Measurements from ENCODE around the gene CDKN2B-AS1.
"Not testable (repeated sequence)": the region's sequence is repeated elsewhere in the genome, so short reads cannot be mapped to it uniquely, and the experiment has no call there.

CDKN2B-AS1 gene

DNA sequence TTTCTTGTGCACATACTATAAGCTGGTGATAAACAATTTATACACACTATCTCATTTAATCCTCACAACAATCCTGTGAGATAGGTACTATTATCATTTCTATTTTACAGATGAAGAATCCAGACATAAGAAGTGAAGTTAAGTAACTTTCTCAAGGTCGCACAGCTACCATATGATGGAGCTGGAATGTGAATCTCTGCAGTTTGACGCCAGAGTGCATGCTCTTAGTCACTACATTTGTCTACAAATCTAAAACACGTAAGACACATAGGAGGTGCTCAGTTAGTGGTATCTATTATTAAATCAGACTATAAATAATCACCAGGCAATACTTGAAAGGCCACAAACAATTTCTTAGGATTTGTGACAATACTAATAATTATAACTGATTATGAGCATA lies 59.5 kb downstream of the CDKN2B-AS1 start:
- no peak overlapping the region for H3K27ac ChIP-seq (ENCODE audit: low read depth in 2 of 2, low read length in 2 of 2)
- H3K36me3 ChIP-seq (ENCODE audit: control insufficient read depth in 2 of 2, insufficient read depth in 2 of 2, low read length in 2 of 2), result no peaks in the 10 kb centered on the region
- H3K9me3 ChIP-seq (ENCODE audit: control insufficient read depth in 2 of 2, low read length in 2 of 2), result no peaks in the 10 kb centered on the region

DNA sequence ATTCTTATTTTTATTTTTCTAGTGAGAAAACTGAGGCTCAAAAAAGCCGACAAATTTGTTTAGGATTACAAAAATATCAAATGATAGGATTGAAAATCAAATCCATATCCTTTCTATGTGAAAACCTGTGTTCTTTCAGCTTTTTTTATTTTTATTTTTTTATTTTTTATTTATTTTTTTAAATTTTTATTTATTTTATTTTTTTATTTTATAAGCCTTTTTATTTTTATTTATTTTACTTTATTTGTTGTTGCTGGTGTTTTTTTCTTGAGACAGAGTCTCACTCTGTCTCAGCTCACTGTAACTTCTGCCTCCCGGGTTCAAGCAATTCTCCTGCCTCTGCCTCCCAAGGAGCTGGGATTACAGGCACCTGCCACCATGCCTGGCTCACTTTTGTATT lies 59.9 kb downstream of the CDKN2B-AS1 start:
- Histone ChIP-seq H3K4me1 (ENCODE audit: control insufficient read depth in 2 of 2, insufficient read depth in 2 of 2, low read length in 2 of 2) (no peaks in the 10 kb centered on the region), H3K9ac (ENCODE audit: low read depth in 1 of 2, low read length in 2 of 2) (no peak overlapping the region), H3K27me3 (ENCODE audit: control insufficient read depth in 2 of 2, insufficient read depth in 2 of 2, low read length in 2 of 2) (no peaks in the 10 kb centered on the region), H3K4me3 (ENCODE audit: low read length in 2 of 2) (no peak overlapping the region), H3K9me3 (ENCODE audit: control insufficient read depth in 2 of 2, low read length in 2 of 2) (no peaks in the 10 kb centered on the region), H3K36me3 (ENCODE audit: control insufficient read depth in 2 of 2, insufficient read depth in 2 of 2, low read length in 2 of 2) (no peaks in the 10 kb centered on the region), H3K27ac (ENCODE audit: low read depth in 2 of 2, low read length in 2 of 2) (no peak overlapping the region)

More for the DNA sequence above, 59.5 kb downstream of the CDKN2B-AS1 start:
- no peaks in the 10 kb centered on the region for H3K4me1 ChIP-seq (ENCODE audit: control insufficient read depth in 2 of 2, insufficient read depth in 2 of 2, low read length in 2 of 2)
- H3K9ac ChIP-seq (ENCODE audit: low read depth in 1 of 2, low read length in 2 of 2), result no peak overlapping the region
- H3K4me3 ChIP-seq (ENCODE audit: low read length in 2 of 2), result no peak overlapping the region
- H3K27me3 ChIP-seq (ENCODE audit: control insufficient read depth in 2 of 2, insufficient read depth in 2 of 2, low read length in 2 of 2), result no peaks in the 10 kb centered on the region

DNA sequence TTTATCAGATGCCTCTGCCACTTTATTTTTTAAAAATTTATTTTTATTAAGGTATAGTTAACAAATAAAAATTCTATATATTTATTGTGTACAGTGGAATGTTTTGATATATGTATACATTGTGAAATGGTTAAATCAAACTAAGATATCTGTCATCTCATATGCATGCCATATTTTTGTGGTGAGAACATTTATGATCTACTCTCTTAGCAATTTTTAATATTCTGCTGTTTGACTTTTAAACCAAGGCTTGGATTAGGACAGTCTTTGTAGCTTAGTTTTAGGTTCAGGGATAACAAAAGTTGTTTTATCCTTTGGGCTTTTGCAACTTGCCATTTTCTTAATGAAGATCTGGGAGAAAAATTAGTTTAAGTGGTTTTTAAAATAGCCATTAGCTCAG lies 60.5 kb downstream of the CDKN2B-AS1 start:
- H3K9me3 ChIP-seq (ENCODE audit: control insufficient read depth in 2 of 2, low read length in 2 of 2), result no peaks in the 10 kb centered on the region
- H3K9ac ChIP-seq (ENCODE audit: low read depth in 1 of 2, low read length in 2 of 2), result no peak overlapping the region
- no peak overlapping the region for H3K27ac ChIP-seq (ENCODE audit: low read depth in 2 of 2, low read length in 2 of 2)
- H3K4me1 ChIP-seq (ENCODE audit: control insufficient read depth in 2 of 2, insufficient read depth in 2 of 2, low read length in 2 of 2), result no peaks in the 10 kb centered on the region
- H3K27me3 ChIP-seq (ENCODE audit: control insufficient read depth in 2 of 2, insufficient read depth in 2 of 2, low read length in 2 of 2), result no peaks in the 10 kb centered on the region
- no peaks in the 10 kb centered on the region for H3K36me3 ChIP-seq (ENCODE audit: control insufficient read depth in 2 of 2, insufficient read depth in 2 of 2, low read length in 2 of 2)
- H3K4me3 ChIP-seq (ENCODE audit: low read length in 2 of 2), result no peak overlapping the region

DNA sequence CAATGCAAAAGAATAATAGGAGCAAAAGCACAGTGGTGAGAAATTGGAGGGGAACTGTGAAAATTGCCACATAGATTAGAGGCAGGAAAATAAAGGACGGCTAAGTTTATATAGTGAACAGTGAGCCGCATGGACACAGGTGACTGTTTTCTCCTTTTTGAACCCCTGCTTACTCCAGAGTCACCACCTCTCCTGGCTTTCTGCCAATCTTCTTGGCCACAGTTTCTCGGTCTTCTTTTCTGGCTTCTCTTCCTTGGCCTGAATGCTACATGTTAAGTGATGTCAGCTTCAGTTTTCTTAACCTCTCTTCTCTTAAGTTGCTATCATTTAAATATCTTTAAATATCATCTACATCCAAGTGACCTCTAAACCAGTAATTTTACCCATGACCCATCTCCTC lies 61.8 kb downstream of the CDKN2B-AS1 start:
- no peaks in the 10 kb centered on the region for H3K9me3 ChIP-seq (ENCODE audit: control insufficient read depth in 2 of 2, low read length in 2 of 2)
- H3K27me3 ChIP-seq (ENCODE audit: control insufficient read depth in 2 of 2, insufficient read depth in 2 of 2, low read length in 2 of 2), result no peaks in the 10 kb centered on the region
- no peaks in the 10 kb centered on the region for H3K4me1 ChIP-seq (ENCODE audit: control insufficient read depth in 2 of 2, insufficient read depth in 2 of 2, low read length in 2 of 2)
- H3K9ac ChIP-seq (ENCODE audit: low read depth in 1 of 2, low read length in 2 of 2), result no peak overlapping the region
- H3K36me3 ChIP-seq (ENCODE audit: control insufficient read depth in 2 of 2, insufficient read depth in 2 of 2, low read length in 2 of 2), result no peaks in the 10 kb centered on the region
- no peak overlapping the region for H3K27ac ChIP-seq (ENCODE audit: low read depth in 2 of 2, low read length in 2 of 2)
- H3K4me3 ChIP-seq (ENCODE audit: low read length in 2 of 2), result no peak overlapping the region

DNA sequence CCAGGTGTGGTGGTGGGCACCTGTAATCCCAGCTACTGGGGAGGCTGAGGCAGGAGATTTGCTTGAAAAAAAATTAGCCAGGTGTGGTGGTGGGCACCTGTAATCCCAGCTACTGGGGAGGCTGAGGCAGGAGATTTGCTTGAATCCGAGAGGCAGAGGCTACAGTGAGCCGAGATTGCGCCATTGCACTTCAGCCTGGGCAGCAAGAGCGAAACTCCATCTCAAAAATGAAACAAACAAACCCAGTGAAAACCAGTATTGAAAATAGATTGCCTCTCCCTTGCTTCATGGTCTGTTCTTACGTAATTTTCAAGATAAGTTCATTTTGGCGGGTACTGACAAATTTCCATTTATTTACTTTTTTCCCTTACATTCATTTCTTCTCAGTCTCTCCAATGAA lies 63.4 kb downstream of the CDKN2B-AS1 start:
- H3K9ac ChIP-seq (ENCODE audit: low read depth in 1 of 2, low read length in 2 of 2); H3K4me3 ChIP-seq (ENCODE audit: low read length in 2 of 2); H3K36me3 ChIP-seq (ENCODE audit: control insufficient read depth in 2 of 2, insufficient read depth in 2 of 2, low read length in 2 of 2); H3K4me1 ChIP-seq (ENCODE audit: control insufficient read depth in 2 of 2, insufficient read depth in 2 of 2, low read length in 2 of 2); H3K27ac ChIP-seq (ENCODE audit: low read depth in 2 of 2, low read length in 2 of 2); H3K9me3 ChIP-seq (ENCODE audit: control insufficient read depth in 2 of 2, low read length in 2 of 2); H3K27me3 ChIP-seq (ENCODE audit: control insufficient read depth in 2 of 2, insufficient read depth in 2 of 2, low read length in 2 of 2): not testable (repeated sequence)

DNA sequence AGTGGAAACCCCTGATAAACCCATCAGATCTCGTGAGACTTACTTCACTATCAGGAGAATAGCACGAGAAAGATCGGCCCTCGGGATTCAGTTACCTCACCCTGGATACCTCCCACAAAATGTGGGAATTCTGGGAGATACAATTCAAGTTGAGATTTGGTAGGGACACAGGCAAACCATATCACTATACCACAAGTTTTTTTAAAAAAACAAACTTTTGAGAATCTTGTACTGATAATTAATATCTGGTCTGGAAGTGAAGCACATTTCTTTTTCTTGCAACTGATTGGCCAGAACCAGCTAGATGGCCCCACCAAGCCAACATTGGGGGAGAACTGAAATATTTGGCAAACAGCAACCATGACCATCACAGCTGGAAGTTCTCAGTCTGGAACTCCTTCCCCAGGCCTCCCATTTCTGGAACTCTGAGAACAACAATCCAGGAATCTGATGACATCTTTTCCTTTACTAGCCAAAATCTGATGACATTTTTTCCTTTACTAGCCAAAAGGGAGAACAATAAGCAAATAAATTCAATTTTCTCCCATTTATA lies 66.3 kb downstream of the CDKN2B-AS1 start:
- no peak overlapping the region for H3K27ac ChIP-seq (ENCODE audit: low read depth in 2 of 2, low read length in 2 of 2)

DNA sequence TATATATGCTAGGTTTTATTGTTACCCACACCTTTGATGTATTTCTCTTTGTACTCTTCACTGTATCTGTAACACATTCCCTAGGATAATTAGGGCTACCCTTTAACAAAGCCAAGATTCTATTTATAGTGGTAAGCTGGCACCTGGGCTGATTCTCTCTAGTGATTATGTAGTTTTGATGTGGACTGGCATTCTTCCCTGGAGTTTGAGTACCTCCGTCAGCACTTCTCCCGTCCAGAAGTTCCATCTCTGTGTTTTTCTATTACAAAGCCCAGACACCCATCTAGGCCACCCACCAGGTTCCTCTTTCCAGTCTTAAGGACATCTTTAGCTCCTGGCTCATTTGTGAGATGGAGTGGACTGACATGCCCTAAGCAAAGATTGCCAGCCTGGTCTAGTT lies 70.4 kb downstream of the CDKN2B-AS1 start:
- Histone ChIP-seq H3K27me3 (ENCODE audit: control insufficient read depth in 2 of 2, insufficient read depth in 2 of 2, low read length in 2 of 2) (no peaks in the 10 kb centered on the region), H3K27ac (ENCODE audit: low read depth in 2 of 2, low read length in 2 of 2) (no peak overlapping the region), H3K4me3 (ENCODE audit: low read length in 2 of 2) (no peak overlapping the region), H3K36me3 (ENCODE audit: control insufficient read depth in 2 of 2, insufficient read depth in 2 of 2, low read length in 2 of 2) (no peaks in the 10 kb centered on the region), H3K9ac (ENCODE audit: low read depth in 1 of 2, low read length in 2 of 2) (no peak overlapping the region), H3K4me1 (ENCODE audit: control insufficient read depth in 2 of 2, insufficient read depth in 2 of 2, low read length in 2 of 2) (no peaks in the 10 kb centered on the region), H3K9me3 (ENCODE audit: control insufficient read depth in 2 of 2, low read length in 2 of 2) (no peaks in the 10 kb centered on the region)

More for the DNA sequence above, 66.3 kb downstream of the CDKN2B-AS1 start:
- Histone ChIP-seq H3K9me3 (ENCODE audit: control insufficient read depth in 2 of 2, low read length in 2 of 2) (no peaks in the 10 kb centered on the region), H3K4me1 (ENCODE audit: control insufficient read depth in 2 of 2, insufficient read depth in 2 of 2, low read length in 2 of 2) (no peaks in the 10 kb centered on the region), H3K9ac (ENCODE audit: low read depth in 1 of 2, low read length in 2 of 2) (no peak overlapping the region), H3K27me3 (ENCODE audit: control insufficient read depth in 2 of 2, insufficient read depth in 2 of 2, low read length in 2 of 2) (no peaks in the 10 kb centered on the region), H3K4me3 (ENCODE audit: low read length in 2 of 2) (no peak overlapping the region), H3K36me3 (ENCODE audit: control insufficient read depth in 2 of 2, insufficient read depth in 2 of 2, low read length in 2 of 2) (no peaks in the 10 kb centered on the region)

DNA sequence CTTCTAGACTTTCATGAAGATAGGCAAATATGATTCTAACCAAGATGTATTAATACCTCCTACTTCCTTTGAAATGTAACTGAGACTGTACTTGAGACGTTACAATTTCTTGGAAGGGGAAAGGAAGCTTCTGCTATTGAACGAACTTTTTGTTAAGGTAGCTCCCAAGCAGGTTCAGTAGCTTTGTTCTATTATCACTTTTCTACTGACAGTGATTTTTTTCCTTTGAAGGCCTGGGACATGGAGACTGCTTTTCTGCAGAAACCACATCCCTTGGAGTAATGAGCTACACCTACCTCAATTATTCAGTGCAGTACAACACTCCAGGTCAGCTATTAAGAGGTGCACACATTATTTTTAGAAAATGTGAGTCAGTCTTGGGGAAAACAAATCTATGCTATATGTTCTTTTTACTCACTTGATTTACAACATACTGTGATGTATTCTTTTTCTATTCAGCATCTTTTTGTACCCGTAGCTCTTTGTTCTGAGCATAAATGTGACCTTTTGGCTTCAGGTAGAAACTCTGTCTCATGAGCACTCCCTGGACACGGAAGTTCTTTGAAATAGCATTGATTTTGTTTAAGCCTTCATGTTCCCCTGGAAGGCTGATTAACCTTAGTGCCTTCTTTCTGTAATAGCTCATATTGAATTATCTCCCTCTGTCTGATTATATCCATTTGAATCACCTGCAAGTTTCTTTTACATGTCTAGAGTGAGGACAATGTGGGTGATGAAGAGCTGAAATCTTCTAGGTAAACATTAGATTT lies 71.0 kb downstream of the CDKN2B-AS1 start:
- no peak overlapping the region for H3K9ac ChIP-seq (ENCODE audit: low read depth in 1 of 2, low read length in 2 of 2)

DNA sequence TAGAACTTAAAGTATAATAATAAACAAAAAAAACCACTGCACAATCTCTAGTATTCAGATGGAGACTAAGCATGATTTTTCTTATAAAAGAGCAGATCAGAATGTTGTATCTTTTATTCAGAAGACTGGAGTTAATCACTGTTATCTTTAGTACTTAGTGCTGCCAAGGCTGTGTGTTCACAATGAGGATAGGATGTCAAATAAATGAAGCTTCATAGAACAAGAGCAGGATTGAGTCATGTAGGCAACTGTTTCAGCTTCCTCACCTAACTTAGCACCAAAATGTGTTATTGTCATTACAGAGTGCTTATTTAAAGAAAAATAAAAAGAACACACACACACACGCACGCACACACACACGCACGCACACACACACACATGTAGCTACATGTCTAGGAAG lies 72.6 kb downstream of the CDKN2B-AS1 start:
- no peaks in the 10 kb centered on the region for H3K9me3 ChIP-seq (ENCODE audit: control insufficient read depth in 2 of 2, low read length in 2 of 2)
- no peaks in the 10 kb centered on the region for H3K36me3 ChIP-seq (ENCODE audit: control insufficient read depth in 2 of 2, insufficient read depth in 2 of 2, low read length in 2 of 2)
- H3K27me3 ChIP-seq (ENCODE audit: control insufficient read depth in 2 of 2, insufficient read depth in 2 of 2, low read length in 2 of 2), result no peaks in the 10 kb centered on the region
- no peak overlapping the region for H3K4me3 ChIP-seq (ENCODE audit: low read length in 2 of 2)
- H3K4me1 ChIP-seq (ENCODE audit: control insufficient read depth in 2 of 2, insufficient read depth in 2 of 2, low read length in 2 of 2), result no peaks in the 10 kb centered on the region
- H3K27ac ChIP-seq (ENCODE audit: low read depth in 2 of 2, low read length in 2 of 2), result no peak overlapping the region
- no peak overlapping the region for H3K9ac ChIP-seq (ENCODE audit: low read depth in 1 of 2, low read length in 2 of 2)

More for the DNA sequence above, 71.0 kb downstream of the CDKN2B-AS1 start:
- Histone ChIP-seq H3K36me3 (ENCODE audit: control insufficient read depth in 2 of 2, insufficient read depth in 2 of 2, low read length in 2 of 2) (no peaks in the 10 kb centered on the region), H3K9me3 (ENCODE audit: control insufficient read depth in 2 of 2, low read length in 2 of 2) (no peaks in the 10 kb centered on the region), H3K4me1 (ENCODE audit: control insufficient read depth in 2 of 2, insufficient read depth in 2 of 2, low read length in 2 of 2) (no peaks in the 10 kb centered on the region), H3K27me3 (ENCODE audit: control insufficient read depth in 2 of 2, insufficient read depth in 2 of 2, low read length in 2 of 2) (no peaks in the 10 kb centered on the region), H3K27ac (ENCODE audit: low read depth in 2 of 2, low read length in 2 of 2) (no peak overlapping the region), H3K4me3 (ENCODE audit: low read length in 2 of 2) (no peak overlapping the region)

DNA sequence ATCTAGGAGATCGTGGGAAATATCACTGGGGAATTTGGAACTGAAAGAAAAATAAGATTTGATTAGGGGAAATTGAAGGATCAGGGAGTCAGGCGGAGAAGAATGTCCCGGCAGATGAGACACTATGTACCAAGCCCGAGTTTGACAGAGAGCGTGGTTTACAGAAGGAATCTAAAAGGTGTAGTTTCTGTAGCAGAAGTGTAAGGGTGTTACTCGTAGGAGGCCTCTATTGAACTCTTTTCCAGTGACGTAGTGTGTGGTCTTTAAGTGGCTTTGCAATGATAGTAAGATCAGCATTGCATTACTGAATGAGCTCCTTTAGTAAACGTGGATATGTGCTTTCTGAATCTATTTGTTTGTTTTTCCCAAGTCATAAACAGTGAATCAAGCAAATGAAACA lies 73.8 kb downstream of the CDKN2B-AS1 start:
- no peaks in the 10 kb centered on the region for H3K27me3 ChIP-seq (ENCODE audit: control insufficient read depth in 2 of 2, insufficient read depth in 2 of 2, low read length in 2 of 2)
- no peak overlapping the region for H3K27ac ChIP-seq (ENCODE audit: low read depth in 2 of 2, low read length in 2 of 2)
- H3K4me1 ChIP-seq (ENCODE audit: control insufficient read depth in 2 of 2, insufficient read depth in 2 of 2, low read length in 2 of 2), result no peaks in the 10 kb centered on the region
- no peaks in the 10 kb centered on the region for H3K9me3 ChIP-seq (ENCODE audit: control insufficient read depth in 2 of 2, low read length in 2 of 2)
- H3K9ac ChIP-seq (ENCODE audit: low read depth in 1 of 2, low read length in 2 of 2), result no peak overlapping the region
- H3K36me3 ChIP-seq (ENCODE audit: control insufficient read depth in 2 of 2, insufficient read depth in 2 of 2, low read length in 2 of 2), result no peaks in the 10 kb centered on the region
- H3K4me3 ChIP-seq (ENCODE audit: low read length in 2 of 2), result no peak overlapping the region
